Neuronal stem cell (in vitro differentiated cells): Measurements from ENCODE around the gene ASB5.

Source experiments
- DNase-seq: peaks from one replicate; pipeline ENCODE4 v3.0.0-alpha.2; 2013; ENCODE audit warnings: low spot score
- H2AFZ ChIP-seq: one replicate; pipeline ENCODE4 v1.6.1; 2013; ENCODE audit warnings: mild to moderate bottlenecking, low read length, inconsistent platforms
- H2AK5ac ChIP-seq: 2 replicates; pipeline ENCODE4 v1.6.1; 2013; ENCODE audit warnings: low read depth, mild to moderate bottlenecking, inconsistent platforms, low read length, moderate library complexity, mixed read lengths
- H2BK120ac ChIP-seq: 2 replicates; pipeline ENCODE4 v1.6.1; 2013; ENCODE audit warnings: low read depth, mild to moderate bottlenecking, inconsistent platforms, low read length, moderate library complexity, mixed read lengths
- H2BK12ac ChIP-seq: one replicate; pipeline ENCODE4 v1.6.1; 2013; ENCODE audit warnings: low read length, inconsistent platforms
- H2BK15ac ChIP-seq: 2 replicates; pipeline ENCODE4 v1.6.1; 2013; ENCODE audit warnings: mild to moderate bottlenecking, low read length, inconsistent platforms, mixed read lengths
- H2BK5ac ChIP-seq: one replicate; pipeline ENCODE4 v1.6.1; 2013; ENCODE audit warnings: inconsistent platforms, mild to moderate bottlenecking, low read length, moderate library complexity
- H3K14ac ChIP-seq: one replicate; pipeline ENCODE4 v1.6.1; 2013; ENCODE audit warnings: low read length, inconsistent platforms
- H3K18ac ChIP-seq: 2 replicates; pipeline ENCODE4 v1.6.1; 2013; ENCODE audit warnings: low read length, inconsistent platforms
- H3K23ac ChIP-seq: 2 replicates; pipeline ENCODE4 v1.6.1; 2013; ENCODE audit warnings: low read depth, mild to moderate bottlenecking, mixed read lengths, low read length, inconsistent platforms; ENCODE audit not compliant: poor library complexity
- H3K27ac ChIP-seq: replicated peaks from 3 replicates; pipeline ENCODE4 v1.5.1; 2013; ENCODE audit warnings: low read length, inconsistent platforms
- H3K27me3 ChIP-seq, 3 experiments: 2 replicates each; pipeline ENCODE4 v1.6.1; 2013; ENCODE audit warnings: low read length in 3 of 3, mild to moderate bottlenecking in 2 of 3, inconsistent platforms in 1 of 3, low read depth in 1 of 3, mixed read lengths in 1 of 3, moderate library complexity in 1 of 3; ENCODE audit not compliant: control insufficient read depth in 3 of 3, insufficient read depth in 3 of 3
- H3K36me3 ChIP-seq, 2 donors: replicated peaks in 1 of 2; 2 replicates each; pipeline ENCODE4 v1.6.1; 2013; ENCODE audit warnings: low read length in 2 of 2; ENCODE audit not compliant: control insufficient read depth in 2 of 2, insufficient read depth in 2 of 2
- H3K4ac ChIP-seq: 2 replicates; pipeline ENCODE4 v1.6.1; 2013; ENCODE audit warnings: inconsistent platforms, mild to moderate bottlenecking, low read length, moderate library complexity
- H3K4me1 ChIP-seq, 2 donors: 1 replicate in 1 of 2; 2 replicates in 1 of 2; pipeline ENCODE4 v1.6.1; 2013; ENCODE audit warnings: low read length in 2 of 2, low read depth in 1 of 2; ENCODE audit not compliant: control insufficient read depth in 2 of 2, insufficient read depth in 1 of 2
- H3K4me2 ChIP-seq: one replicate; pipeline ENCODE4 v1.6.1; 2013; ENCODE audit warnings: mild to moderate bottlenecking, low read length, inconsistent platforms; ENCODE audit not compliant: insufficient read depth, poor library complexity, severe bottlenecking
- H3K4me3 ChIP-seq, 2 donors: 2 replicates each; pipeline ENCODE4 v1.5.1; 2013; ENCODE audit warnings: low read length in 2 of 2, mild to moderate bottlenecking in 2 of 2, inconsistent platforms in 1 of 2, moderate library complexity in 1 of 2
- H3K79me1 ChIP-seq: one replicate; pipeline ENCODE4 v1.6.1; 2013; ENCODE audit warnings: low read depth, mild to moderate bottlenecking, inconsistent platforms, low read length, moderate library complexity
- H3K9ac ChIP-seq: one replicate; pipeline ENCODE4 v1.6.1; 2013; ENCODE audit warnings: mild to moderate bottlenecking, low read depth, low read length, inconsistent platforms; ENCODE audit not compliant: poor library complexity
- H3K9me3 ChIP-seq, 2 donors: replicated peaks in 1 of 2; 2 replicates each; pipeline versions ENCODE3 to v1.6.1; 2013; ENCODE audit warnings: low read length in 2 of 2, mild to moderate bottlenecking in 2 of 2, inconsistent platforms in 1 of 2, low read depth in 1 of 2, mixed read lengths in 1 of 2, moderate library complexity in 1 of 2; ENCODE audit not compliant: control insufficient read depth in 2 of 2, insufficient read depth in 1 of 2
- H4K8ac ChIP-seq: one replicate; pipeline ENCODE4 v1.6.1; 2013; ENCODE audit warnings: low read depth, mild to moderate bottlenecking, inconsistent platforms, low read length, moderate library complexity
- H4K91ac ChIP-seq: one replicate; pipeline ENCODE4 v1.6.1; 2013; ENCODE audit warnings: low read length, low read depth, mild to moderate bottlenecking, inconsistent platforms; ENCODE audit not compliant: poor library complexity
- WGBS, 2 donors: extraction: QIAGEN DNeasy Blood & Tissue Kit; methylation state at CpG; one replicate each; pipeline ENCODE4 v1.1.7; 2013; ENCODE audit warnings: missing lambda C conversion rate in 2 of 2, mixed read lengths in 1 of 2; ENCODE audit not compliant: insufficient read length in 2 of 2, insufficient replicate concordance in 1 of 2; ENCODE audit errors: extremely low coverage in 2 of 2; 5-methylcytosine and 5-hydroxymethylcytosine counted together

The ASB5 gene

GRCh38 chr4:176187624-176188023, 81.4 kb downstream of the ASB5 start:
- H3K36me3 ChIP-seq, result no peaks in the 10 kb centered on the region
- no peak overlapping the region for H3K27ac ChIP-seq
- no peak for DNase-seq
- H3K9ac ChIP-seq, result no peak overlapping the region
- H2AK5ac ChIP-seq, result no peak overlapping the region
- H3K4me3 ChIP-seq, result no peak overlapping the region
- no peak overlapping the region for H3K23ac ChIP-seq
- no peaks in the 10 kb centered on the region for H3K4me1 ChIP-seq
- H4K8ac ChIP-seq, result no peak overlapping the region
- no peaks in the 10 kb centered on the region for H3K27me3 ChIP-seq
- H2AFZ ChIP-seq, result no peak overlapping the region
- H3K4me2 ChIP-seq, result no peak overlapping the region
- H2BK12ac ChIP-seq, result no peak overlapping the region
- H3K4ac ChIP-seq, result no peak overlapping the region
- H2BK120ac ChIP-seq, result no peak overlapping the region
- H4K91ac ChIP-seq, result no peak overlapping the region
- no peaks in the 10 kb centered on the region for H3K79me1 ChIP-seq
- no peaks in the 10 kb centered on the region for H3K9me3 ChIP-seq
- H3K14ac ChIP-seq, result no peak overlapping the region
- no peak overlapping the region for H2BK5ac ChIP-seq
- no peak overlapping the region for H2BK15ac ChIP-seq
- no peak overlapping the region for H3K18ac ChIP-seq
- no CpG with 5 or more reads among the region's 2 CpGs for WGBS, 2 donors

- no peak overlapping the region for H3K4me2 ChIP-seq
- no peak overlapping the region for H2BK5ac ChIP-seq
- no peak overlapping the region for H4K8ac ChIP-seq
- H3K4ac ChIP-seq, result no peak overlapping the region
- DNase-seq, result no peak
- H3K18ac ChIP-seq, result no peak overlapping the region
- H3K9ac ChIP-seq, result no peak overlapping the region
- no peak overlapping the region for H3K23ac ChIP-seq
- no peaks in the 10 kb centered on the region for H3K79me1 ChIP-seq
- no peak overlapping the region for H2BK15ac ChIP-seq
- H2BK120ac ChIP-seq, result no peak overlapping the region
- H3K4me3 ChIP-seq, result no peak overlapping the region
- H4K91ac ChIP-seq, result no peak overlapping the region
- no peak overlapping the region for H2AFZ ChIP-seq
- no peaks in the 10 kb centered on the region for H3K27me3 ChIP-seq
- no peak overlapping the region for H3K27ac ChIP-seq
- H3K4me1 ChIP-seq, result no peaks in the 10 kb centered on the region
- no peaks in the 10 kb centered on the region for H3K36me3 ChIP-seq
- no peak overlapping the region for H2BK12ac ChIP-seq
- H3K9me3 ChIP-seq, result no peaks in the 10 kb centered on the region
- WGBS, 2 donors, result no CpG with 5 or more reads among the region's 6 CpGs
- no peak overlapping the region for H3K14ac ChIP-seq
- no peak overlapping the region for H2AK5ac ChIP-seq
Measured at GRCh38 chr4:176186671-176187395, 82.2 kb downstream of the ASB5 start.

- Histone ChIP-seq H3K23ac (no peak overlapping the region), H2AFZ (no peak overlapping the region), H3K14ac (no peak overlapping the region), H3K4me1 (no peaks in the 10 kb centered on the region), H2BK12ac (no peak overlapping the region), H3K4ac (no peak overlapping the region), H2AK5ac (no peak overlapping the region), H3K36me3 (no peaks in the 10 kb centered on the region), H3K9me3 (no peaks in the 10 kb centered on the region), H3K9ac (no peak overlapping the region), H3K27ac (no peak overlapping the region), H4K91ac (no peak overlapping the region), H2BK15ac (no peak overlapping the region), H2BK5ac (no peak overlapping the region), H4K8ac (no peak overlapping the region), H2BK120ac (no peak overlapping the region), H3K4me2 (no peak overlapping the region), H3K27me3 (no peaks in the 10 kb centered on the region), H3K18ac (no peak overlapping the region), H3K4me3 (no peak overlapping the region), H3K79me1 (no peaks in the 10 kb centered on the region)
- WGBS, 2 donors, result no CpG with 5 or more reads among the region's 2 CpGs
- DNase-seq, result no peak
Measured at GRCh38 chr4:176186067-176186466, 83.0 kb downstream of the ASB5 start.

GRCh38 chr4:176185051-176185450, 84.0 kb downstream of the ASB5 start:
- Histone ChIP-seq H2BK12ac (no peak overlapping the region), H4K8ac (no peak overlapping the region), H2AFZ (no peak overlapping the region), H3K4me2 (no peak overlapping the region), H3K4ac (no peak overlapping the region), H3K23ac (no peak overlapping the region), H3K14ac (no peak overlapping the region), H4K91ac (no peak overlapping the region), H3K9me3 (no peaks in the 10 kb centered on the region), H3K27me3 (no peaks in the 10 kb centered on the region), H3K4me3 (no peak overlapping the region), H3K18ac (no peak overlapping the region), H3K36me3 (no peaks in the 10 kb centered on the region), H2AK5ac (no peak overlapping the region), H2BK5ac (no peak overlapping the region), H3K4me1 (no peaks in the 10 kb centered on the region), H3K79me1 (no peaks in the 10 kb centered on the region), H3K9ac (no peak overlapping the region), H2BK120ac (no peak overlapping the region), H3K27ac (no peak overlapping the region), H2BK15ac (no peak overlapping the region)
- no peak for DNase-seq
- WGBS, 2 donors, result no CpG with 5 or more reads among the region's 1 CpG
